ENCODE data around the gene NOLC1.
"Not testable (repeated sequence)": the region's sequence is repeated elsewhere in the genome, so short reads cannot be mapped to it uniquely, and the experiment has no call there.

Gene NOLC1

DNA sequence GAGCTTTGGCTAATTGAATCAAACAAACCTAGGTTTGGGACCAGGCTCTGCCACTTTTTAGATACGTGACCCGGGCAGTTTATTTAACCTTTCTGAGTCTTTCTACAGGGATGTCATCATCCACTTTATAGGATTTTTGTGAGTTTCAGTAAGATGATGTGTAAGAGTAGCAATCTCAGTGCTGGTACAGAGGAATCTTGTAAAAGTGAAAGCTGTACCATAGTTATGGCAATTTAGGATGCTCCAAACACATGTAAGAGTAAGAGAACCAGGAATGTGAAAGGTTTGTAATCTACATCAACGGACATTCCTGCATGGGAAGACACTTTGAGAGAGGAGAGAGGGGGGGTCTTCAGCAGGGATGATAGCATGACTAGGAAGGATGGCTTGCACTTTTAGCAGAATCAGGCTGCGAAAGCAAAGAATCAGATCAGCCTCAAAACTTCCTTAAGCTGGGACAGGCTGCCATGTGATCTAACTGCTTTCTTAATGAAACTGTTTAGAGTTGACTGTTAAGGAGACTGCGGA, 968 bp downstream of the NOLC1 start:
- DNase-seq (ENCODE audit: low read depth in 3 of 3) = no peak

GRCh38 chr10:102154466-102155116, 2.4 kb downstream of the NOLC1 start:
- no peak for DNase-seq (ENCODE audit: low read depth in 3 of 3)

DNA sequence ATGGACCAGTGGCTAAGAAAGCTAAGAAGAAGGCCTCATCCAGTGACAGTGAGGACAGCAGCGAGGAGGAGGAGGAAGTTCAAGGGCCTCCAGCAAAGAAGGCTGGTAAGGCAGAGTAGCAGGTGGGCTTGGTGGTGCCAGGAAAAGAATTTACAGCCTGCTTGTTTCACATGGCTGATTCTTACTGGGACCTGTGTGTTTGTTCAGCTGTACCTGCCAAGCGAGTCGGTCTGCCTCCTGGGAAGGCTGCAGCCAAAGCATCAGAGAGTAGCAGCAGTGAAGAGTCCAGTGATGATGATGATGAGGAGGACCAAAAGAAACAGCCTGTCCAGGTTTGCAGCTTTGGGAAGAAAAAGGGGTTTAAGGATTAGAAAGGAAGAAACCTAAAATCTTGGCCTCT, 5.0 kb downstream of the NOLC1 start:
- no peak for DNase-seq (ENCODE audit: low read depth in 3 of 3)

GRCh38 chr10:102159051-102159597, 6.9 kb downstream of the NOLC1 start:
- DNase-seq (ENCODE audit: low read depth in 3 of 3) = no peak

DNA sequence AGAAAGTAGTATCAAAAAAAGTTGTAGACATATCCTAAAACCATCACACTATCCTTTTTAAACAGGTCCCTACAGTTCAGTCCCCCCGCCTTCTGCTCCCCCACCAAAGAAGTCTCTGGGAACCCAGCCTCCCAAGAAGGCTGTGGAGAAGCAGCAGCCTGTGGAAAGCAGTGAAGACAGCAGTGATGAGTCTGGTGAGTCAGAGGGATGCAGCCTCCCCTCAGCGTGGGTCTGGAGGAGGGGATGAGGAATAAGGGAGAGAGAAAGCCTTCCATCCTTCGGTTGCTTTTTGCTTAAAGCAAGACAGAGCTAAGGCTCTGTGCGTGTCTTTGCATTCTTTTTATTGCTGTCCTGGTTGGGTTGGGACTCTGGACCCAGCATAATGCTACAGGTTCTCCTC, 7.6 kb downstream of the NOLC1 start:
- no peak for DNase-seq (ENCODE audit: low read depth in 3 of 3)

GRCh38 chr10:102163342-102163989, 11.3 kb downstream of the NOLC1 start:
- DNase-seq (ENCODE audit: low read depth in 3 of 3) = no peak

- no peak for DNase-seq (ENCODE audit: low read depth in 3 of 3)
These were observed 15.7 kb downstream of the NOLC1 start for GRCh38 chr10:102167861-102168260.

DNA sequence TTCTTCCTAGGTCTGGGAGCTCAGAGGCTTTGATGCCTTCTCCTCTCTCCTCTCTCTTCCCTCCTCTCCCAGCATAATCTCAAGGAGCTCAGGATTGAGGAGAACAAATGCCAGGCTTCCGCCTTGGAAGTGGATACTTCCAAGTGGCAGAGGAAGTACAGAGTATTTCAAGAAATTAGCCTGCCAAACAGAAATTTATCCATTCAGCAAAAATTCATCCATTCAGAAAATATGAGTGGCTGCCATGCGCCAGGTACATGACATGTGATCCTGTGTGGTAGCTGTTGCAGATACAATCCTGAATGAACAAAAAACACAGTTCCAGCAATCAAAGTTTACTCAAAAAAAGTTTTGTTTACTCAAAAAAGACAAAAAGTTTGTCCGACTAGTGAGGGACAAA, 18.4 kb downstream of the NOLC1 start:
- DNase-seq (ENCODE audit: low read depth in 3 of 3) = no peak

GRCh38 chr10:102172288-102172687, 20.1 kb downstream of the NOLC1 start:
- DNase-seq (ENCODE audit: low read depth in 3 of 3) = no peak

DNA sequence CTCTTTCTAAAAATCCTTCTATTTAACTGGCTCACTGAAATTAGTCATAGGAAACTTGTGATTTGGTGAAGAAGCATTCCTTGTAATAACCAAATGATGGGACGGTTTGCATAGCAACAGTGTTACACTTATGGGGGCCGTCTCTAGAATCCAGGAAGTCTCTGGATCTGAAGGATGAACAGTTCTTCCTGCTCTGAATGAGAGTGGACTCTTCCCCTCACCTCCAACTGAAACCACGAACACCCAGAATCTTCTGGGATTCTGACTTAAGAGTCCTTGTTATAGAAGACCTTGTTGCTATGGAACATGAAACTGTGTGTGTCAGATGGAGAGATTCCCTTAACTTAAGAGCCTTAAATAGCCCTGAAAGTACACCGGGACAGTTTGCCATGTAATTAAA, 23.2 kb downstream of the NOLC1 start:
- DNase-seq (ENCODE audit: low read depth in 3 of 3) = no peak

DNA sequence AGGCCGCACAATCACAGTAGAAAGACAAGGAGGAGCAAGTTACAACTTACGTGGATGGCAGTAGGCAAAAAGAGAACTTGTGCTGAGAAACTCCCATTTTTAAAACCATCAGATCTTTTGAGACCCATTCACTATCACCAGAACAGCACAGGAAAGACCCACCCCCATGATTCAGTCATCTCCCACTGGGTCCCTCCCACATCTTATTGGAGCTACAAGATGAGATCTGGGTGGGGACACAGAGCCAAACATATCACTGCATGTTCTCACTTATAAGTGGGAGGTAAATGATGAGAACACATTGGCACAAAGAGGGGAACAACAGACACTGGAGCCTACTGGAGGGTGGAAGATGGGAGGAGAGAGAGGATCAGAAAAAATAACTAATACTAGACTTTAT, 32.4 kb downstream of the NOLC1 start:
- no peak for DNase-seq (ENCODE audit: low read depth in 3 of 3)

- DNase-seq (ENCODE audit: low read depth in 3 of 3) = no peak
These were observed 33.1 kb downstream of the NOLC1 start for GRCh38 chr10:102185272-102185671.

GRCh38 chr10:102185811-102186527, 33.8 kb downstream of the NOLC1 start:
- no peak for DNase-seq (ENCODE audit: low read depth in 3 of 3)

DNA sequence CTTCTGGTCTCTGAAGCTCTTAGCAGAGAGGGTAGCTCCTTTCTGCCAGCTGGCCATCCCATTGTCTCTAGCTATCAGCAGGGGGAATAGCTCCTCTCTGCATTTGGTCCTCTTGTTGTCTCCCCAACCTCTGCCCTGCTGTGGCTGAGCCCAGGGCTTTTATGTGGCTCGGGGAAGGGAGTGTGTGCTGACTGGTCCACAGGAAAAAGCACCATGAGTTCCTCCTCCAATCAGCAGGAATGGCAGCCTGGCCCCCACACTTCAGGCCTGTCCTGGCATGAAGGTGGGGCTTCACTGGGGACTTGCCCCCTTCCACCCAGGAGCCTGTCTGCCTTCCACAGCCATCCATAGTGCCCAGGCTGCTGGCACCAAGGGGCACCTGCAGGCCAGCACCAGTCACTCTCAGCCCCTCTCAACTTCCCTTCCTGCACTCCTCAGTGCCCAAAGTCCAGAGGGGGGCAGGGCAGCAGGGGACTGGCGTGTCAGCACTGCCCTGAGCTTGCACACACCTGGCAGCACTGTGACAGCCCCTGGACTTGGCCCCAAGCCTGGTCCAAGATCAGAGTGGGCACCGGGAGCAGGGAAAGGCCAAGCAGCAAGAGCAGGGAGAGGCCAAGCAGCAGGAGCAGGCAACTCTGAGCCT, 36.2 kb downstream of the NOLC1 start:
- no peak for DNase-seq (ENCODE audit: low read depth in 3 of 3)

- DNase-seq (ENCODE audit: low read depth in 3 of 3) = not testable (repeated sequence)
These were observed 37.0 kb downstream of the NOLC1 start for GRCh38 chr10:102188941-102189898.

- no peak for DNase-seq (ENCODE audit: low read depth in 3 of 3)
These were observed 39.8 kb downstream of the NOLC1 start for GRCh38 chr10:102191956-102192355.

- DNase-seq (ENCODE audit: low read depth in 3 of 3) = no peak
These were observed 43.2 kb downstream of the NOLC1 start for GRCh38 chr10:102195296-102195870.

GRCh38 chr10:102196893-102197292, 44.7 kb downstream of the NOLC1 start:
- DNase-seq (ENCODE audit: low read depth in 3 of 3) = peak in 2 of 3 donors; percentile 11 to 25

DNA sequence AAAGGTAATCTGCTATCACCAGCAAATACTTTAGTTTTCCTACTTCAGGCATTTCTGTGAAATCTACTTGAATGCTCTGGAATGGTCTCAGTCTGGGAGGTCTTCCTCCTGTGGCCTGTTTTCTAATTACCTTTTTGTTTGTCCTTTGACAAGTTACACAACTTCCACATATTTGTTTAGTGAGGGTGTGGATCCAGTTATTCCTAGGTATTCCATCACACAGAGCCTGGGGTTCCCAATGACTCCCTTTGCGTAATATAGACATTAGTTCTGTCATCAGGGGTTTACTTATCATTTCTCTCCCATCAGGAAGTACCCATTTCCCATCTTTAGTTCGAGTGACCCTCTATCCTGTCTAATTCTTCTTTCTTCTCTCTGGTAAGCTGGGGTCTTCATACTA, 45.8 kb downstream of the NOLC1 start:
- no peak for DNase-seq (ENCODE audit: low read depth in 3 of 3)
